Esophagus mucosa (tissue), 1 donor: ENCODE results near the gene DGCR8. TPM values are rescaled to one million over a fixed set of nuclear protein-coding genes. Genes with fewer than 3 reads are reported as not detected.
"Not testable (repeated sequence)": the region's sequence is repeated elsewhere in the genome, so short reads cannot be mapped to it uniquely, and the experiment has no call there.

Experiments
- ATAC-seq: fragments of 200-7000 bp; cut with Tn5 transposase; one replicate; pipeline ENCODE4 v1.9.1; 2020
- total RNA-seq: library from RNA; stranded (reverse); gene quantifications from one replicate; pipeline ENCODE4 v1.2.4, GENCODE V29; 2023
- donor health status: DM: yes; HTN: yes; CAD: no.

The DGCR8 gene
- total RNA-seq, 1 donor from 2014 or later, result 16.2 TPM

GRCh38 chr22:20066617-20067383, 13.2 kb upstream of the DGCR8 start:
- ATAC-seq, result no peak

- ATAC-seq, result not testable (repeated sequence)
Measured at GRCh38 chr22:20067384-20067682, 12.7 kb upstream of the DGCR8 start.

DNA sequence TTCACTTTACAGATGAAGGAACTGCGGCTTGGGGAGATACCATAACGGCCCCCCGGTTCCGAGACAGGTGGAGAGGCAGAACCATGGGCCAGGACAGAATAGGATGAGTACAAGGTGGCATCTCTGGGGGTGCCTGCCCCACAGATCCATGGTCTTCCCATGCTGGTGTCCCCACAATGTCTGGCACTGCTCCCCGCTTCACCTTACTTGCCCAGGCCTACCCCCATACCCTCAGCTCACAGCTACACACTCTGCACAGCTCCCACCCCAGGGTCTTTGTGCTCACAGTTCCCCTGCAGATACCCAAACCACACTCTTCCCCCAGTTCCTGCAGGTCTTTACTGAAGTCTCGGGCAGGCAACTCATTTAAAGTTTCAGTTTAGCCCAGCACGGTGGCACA, 11.4 kb upstream of the DGCR8 start:
- ATAC-seq, result no peak

DNA sequence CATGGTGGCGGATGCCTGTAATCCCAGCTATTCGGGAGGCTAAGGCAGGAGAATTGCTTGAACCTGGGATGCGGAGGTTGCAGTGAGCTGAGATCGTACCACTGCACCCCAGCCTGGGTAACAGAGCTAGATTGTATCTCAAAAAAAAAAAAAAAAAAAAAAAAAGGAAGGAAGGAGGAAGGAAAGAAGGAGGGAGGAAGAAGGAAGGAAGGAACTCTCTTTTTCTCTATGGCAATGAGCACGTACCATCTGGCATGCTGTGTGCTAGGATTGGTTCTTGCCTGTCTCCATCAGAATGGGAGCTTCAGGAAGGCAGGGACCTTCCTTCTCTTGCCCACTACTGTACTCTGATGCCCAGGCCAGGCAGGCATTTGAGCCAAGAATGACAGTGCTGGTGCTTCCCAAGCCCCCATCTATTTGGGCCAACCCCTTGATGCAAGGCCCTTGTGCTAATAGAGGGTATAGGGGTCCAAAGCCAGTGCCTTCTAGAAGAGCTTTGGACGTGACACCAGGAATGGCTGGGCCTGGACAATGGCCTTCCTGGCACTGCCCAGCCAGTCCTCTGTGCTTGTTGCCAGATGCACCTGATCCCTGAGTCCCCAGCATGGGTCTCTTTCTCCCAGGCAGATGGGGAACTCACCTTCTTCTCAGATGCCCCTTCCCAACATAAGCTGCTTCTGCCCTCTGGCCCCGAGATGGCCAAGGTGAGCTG, 10.6 kb upstream of the DGCR8 start:
- ATAC-seq, result no peak

GRCh38 chr22:20071524-20071972, 8.5 kb upstream of the DGCR8 start:
- no peak for ATAC-seq

DNA sequence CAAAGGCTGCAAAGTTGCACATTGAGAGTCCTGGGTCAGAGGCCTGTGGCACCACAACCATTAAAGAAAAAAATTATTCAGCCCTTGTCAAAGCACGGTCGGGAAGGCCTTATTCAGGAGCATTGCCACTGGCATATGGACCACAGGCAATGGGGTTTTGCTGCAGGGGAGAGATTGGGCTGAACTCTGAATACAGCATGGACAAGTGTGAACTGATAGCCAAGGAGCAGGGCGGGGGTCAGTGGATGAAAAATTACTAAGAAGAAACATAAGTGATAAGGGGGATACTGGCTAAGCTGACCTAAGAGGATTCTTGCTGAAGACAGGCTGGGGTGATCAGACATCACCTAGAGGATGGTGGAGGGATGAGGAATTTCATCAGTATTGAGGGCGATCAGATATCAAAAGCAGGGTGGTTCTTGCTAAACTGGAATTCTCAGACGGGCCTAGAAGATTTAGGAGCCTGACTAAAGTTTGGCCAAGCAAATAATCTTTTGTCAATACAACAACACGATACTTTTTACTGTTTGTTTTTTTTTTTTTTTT, 3.3 kb upstream of the DGCR8 start:
- ATAC-seq, result no peak

DNA sequence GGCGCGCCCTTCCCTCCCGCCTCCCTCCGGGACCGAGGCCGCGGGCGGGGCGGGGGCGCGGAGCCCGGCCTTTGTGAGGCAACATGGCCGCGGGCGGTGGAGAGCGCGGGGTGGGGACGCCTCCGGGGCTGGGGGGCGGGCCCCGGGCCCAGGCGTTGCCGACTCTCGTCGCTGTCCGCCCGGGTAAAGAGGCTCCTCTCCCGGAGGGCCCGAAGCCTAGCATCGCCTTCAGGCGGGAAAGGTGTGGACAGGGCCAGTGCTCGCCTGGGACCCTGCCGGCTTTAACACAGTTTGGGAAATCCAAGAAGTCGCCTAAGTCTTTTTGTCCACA, 369 bp downstream of the DGCR8 start:
- peak; percentile 53 for ATAC-seq

DNA sequence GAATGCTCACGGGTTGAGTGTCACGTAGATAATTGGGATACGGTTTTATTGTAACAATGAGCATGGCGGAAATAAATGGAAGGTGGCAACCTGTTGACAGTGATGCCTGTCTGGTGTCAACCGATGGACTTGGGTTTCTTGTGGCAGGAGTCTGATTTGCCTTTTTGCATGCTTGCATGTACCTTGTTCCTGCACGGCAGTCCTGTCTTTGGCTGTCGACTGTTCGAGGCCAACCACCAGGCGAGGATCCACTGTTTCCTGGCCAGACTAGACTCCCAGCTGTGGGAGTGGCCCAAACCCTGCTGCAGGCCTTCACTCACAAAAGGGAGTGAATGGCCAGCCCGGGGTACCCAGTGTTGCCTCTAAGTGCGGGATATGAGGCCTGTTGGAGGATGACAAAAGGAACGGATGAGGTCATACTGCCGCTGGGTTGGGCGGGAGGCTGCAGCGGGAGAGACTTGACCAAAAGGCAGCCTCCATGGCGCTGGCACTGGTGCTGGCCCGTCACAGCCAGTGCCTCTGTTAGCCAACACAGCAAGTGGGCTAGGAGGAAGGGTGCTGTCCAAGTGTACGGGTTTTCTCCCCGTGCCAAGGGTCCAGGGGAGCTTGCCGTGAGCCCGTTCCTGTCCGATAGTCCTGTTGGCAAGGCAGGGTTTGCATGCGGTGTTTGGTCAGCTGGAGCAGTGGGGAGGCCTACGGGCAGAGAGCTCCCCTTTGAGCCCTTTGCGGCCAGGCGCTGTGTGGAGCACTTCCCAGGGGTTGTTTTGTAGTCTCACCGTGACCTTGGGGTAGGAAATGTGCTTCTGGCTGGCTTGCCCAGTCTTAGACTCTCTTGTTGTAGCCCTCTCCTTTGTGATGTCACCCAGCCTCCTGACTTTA, 974 bp downstream of the DGCR8 start:
- ATAC-seq, result peak; percentile 26

DNA sequence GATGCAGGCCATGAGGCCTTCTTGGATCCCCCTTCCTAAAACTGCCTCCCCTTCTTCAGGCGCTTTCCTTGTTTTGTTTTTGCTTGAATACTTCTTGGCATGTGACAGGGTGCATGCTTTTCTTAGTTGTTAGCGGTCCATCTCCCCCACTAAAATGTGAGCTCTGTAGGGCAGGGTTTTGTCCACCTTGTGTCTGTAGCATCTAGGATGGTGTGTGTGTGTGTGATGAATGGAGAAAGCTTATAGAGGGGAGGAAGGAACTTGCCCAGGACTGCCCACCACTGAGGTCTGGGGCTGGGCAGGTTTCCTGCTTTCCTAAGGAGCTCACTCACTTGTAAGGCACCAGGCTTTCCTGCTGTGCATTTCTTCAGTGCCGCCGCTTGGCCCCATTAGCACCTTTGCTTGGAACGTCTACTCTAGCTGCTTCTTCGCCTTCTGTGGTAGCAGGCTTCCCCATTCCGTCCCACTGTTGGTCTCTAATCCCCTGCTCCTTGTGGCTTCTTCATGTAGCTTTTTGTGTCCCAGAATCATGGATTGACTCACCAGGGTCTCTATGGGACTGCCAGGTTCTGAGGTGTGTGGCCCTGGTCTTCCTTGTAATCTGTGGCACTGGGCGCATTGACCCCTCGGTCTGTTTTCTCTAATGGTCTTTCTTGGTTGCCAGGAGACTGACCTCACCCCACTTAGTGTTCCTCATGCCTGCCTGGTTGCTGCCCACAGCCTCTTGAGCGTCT, 3.3 kb downstream of the DGCR8 start:
- ATAC-seq, result no peak

- ATAC-seq, result no peak
Measured at GRCh38 chr22:20083891-20084546, 4.0 kb downstream of the DGCR8 start.

GRCh38 chr22:20084547-20085413, 4.7 kb downstream of the DGCR8 start:
- no peak for ATAC-seq

DNA sequence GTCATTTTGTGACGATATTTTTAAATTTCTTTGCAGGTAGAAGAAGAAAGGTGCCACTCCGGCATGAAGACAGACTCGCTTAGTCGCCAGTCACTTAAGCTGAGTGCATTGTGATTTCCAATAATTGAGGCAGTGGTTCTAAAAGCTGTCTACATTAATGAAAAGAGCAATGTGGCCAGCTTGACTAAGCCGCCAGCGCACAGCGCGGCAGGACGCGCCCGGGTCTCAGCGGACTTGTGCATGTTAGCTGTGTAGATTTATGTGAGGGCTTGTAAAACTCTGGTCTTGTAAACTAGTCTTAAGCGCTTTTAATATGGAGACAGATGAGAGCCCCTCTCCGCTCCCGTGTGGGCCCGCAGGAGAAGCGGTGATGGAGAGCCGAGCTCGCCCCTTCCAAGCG, 5.6 kb downstream of the DGCR8 start:
- ATAC-seq, result no peak

DNA sequence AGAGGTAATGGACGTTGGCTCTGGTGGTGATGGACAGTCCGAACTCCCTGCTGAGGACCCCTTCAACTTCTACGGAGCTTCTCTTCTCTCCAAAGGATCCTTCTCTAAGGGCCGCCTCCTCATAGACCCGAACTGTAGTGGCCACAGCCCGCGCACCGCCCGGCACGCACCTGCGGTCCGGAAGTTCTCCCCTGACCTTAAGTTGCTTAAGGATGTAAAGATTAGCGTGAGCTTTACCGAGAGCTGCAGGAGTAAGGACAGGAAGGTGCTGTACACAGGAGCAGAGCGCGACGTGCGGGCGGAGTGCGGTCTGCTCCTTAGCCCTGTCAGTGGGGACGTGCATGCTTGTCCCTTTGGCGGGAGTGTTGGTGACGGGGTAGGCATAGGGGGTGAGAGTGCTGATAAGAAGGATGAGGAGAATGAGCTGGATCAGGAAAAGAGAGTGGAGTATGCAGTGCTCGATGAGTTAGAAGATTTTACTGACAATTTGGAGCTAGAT, 6.1 kb downstream of the DGCR8 start:
- ATAC-seq, result no peak

DNA sequence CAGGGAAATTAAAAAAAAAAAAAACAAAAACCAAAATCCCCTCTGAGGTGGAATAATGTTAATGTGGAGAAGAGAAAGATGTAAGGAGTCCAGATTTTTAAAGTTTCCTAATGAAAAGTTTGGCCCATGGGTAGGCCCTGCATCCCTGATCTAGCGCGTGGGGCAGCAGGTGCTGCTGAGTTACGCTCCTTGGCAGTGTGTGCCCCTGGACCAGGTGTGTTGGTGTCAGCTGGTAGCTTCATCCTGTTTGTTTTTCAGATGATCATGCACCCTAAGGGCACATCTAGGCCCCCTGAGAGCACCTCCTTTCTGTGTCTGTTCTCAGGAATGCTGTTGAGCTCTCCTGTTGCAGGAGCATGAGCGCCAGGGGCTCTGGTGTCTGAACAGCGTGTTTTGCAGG, 6.7 kb downstream of the DGCR8 start:
- no peak for ATAC-seq

DNA sequence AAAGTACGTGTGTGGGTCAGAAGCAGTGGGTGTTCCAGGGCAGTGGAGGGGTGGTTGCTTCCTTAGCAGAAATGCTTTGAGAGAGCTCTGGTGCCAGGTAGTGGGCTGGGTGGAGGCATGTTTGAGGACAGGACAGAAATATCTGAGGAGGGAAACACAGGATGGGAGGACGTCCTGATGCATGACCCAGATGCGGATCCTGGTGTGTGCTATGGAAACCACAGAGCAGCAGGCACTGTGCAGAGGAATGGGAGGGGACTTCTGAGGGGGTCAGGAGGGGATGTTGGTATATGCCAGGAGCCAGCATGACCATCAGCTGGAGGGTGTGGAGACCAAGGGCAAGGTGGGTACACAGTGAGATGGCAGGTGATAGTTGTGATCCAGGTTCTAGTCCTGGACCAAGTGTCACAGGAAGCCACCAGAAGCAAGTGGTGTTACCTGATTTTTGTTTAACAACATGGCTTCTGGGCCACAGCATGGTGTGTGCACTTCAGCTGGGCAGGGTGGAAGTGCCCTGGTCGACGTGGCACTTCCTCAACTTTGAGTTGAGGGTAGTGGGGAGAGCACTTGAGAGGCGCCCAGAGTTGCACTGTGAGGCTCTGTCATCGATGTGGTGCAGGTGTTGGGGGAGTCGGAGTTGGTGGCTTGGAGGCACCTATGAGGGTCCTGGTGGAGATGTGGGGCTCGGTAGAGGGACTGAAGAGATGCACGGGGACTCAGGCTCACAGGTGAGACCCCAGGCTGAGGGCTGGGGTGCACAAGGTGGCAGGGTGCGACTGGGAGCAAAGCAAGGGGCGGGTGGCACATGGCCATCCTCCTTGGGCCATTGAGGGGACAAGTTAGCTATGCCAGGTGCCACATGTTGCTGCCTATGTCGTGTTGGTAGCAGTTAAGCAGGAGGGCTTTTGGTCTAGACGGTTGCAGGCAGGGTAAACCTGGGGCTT, 7.5 kb downstream of the DGCR8 start:
- ATAC-seq, result no peak

GRCh38 chr22:20088263-20088648, 8.2 kb downstream of the DGCR8 start:
- no peak for ATAC-seq

DNA sequence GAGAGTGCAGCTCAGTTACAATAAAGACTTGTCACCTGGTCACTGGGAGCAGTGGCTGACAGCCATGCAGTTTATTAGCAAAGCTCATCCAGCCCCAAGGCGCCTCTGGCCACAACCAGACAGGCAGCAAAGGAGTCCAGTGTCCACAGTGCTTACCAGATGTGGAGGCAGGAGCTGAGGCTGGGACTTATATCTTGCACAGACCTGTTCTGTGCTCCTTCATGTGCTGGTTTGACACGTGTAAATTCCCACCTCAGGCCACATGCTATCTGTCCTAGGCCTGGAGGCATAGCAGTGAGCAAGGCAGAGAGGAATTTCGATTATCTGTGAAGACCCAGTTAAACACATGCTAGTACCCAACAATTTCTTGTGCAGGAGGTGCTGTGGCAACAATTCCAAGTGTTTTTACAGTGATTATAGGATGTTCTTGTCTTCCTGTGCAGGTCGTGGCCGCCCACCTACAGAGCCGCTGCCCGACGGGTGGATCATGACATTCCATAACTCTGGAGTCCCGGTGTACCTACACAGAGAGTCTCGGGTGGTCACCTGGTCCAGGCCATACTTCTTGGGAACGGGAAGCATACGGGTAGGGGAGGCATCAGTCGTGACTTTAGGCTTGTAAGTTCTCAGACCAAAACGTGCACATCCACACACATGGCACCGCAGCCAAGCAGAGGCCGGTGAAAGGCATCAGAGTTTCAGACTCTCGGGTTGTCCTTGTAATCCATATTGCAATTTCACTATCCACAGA, 9.4 kb downstream of the DGCR8 start:
- ATAC-seq, result no peak

DNA sequence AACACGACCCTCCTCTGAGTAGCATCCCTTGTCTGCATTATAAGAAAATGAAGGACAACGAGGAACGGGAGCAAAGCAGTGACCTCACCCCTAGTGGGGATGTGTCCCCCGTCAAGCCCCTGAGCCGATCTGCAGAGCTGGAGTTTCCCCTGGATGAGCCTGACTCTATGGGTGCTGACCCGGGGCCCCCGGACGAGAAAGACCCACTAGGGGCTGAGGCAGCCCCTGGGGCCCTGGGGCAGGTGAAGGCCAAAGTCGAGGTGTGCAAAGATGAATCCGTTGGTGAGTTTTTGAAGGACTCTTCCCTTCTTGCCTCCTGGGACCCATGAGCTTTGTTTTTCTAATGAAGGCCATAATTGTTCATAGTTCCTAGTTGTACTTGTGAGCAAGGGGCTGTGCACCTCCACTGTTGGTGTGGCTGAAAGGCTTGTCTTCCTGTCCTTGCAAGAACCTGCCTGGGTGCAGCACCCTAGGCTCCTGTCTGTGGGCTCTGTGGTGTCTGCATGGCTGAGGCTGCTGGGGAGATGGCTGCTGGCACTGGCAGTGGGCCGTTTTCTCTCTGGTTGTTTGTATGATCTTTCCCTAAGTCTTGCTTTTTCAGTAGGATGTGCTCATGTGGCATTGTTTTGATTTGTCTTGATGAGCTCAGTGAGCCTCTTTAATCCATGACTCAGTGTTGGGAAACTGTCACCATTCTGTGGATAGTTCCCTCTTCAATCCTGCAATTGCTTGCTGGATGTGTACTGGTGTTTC, 10.1 kb downstream of the DGCR8 start:
- peak; percentile 21 for ATAC-seq
